NCI-H2107 (cell line): ENCODE results near the gene TTLL3.

Source experiments
- DNase-seq: peaks from one replicate; lab custom pipeline; 2025; lab: John Stamatoyannopoulos, UW

TTLL3 gene

DNA sequence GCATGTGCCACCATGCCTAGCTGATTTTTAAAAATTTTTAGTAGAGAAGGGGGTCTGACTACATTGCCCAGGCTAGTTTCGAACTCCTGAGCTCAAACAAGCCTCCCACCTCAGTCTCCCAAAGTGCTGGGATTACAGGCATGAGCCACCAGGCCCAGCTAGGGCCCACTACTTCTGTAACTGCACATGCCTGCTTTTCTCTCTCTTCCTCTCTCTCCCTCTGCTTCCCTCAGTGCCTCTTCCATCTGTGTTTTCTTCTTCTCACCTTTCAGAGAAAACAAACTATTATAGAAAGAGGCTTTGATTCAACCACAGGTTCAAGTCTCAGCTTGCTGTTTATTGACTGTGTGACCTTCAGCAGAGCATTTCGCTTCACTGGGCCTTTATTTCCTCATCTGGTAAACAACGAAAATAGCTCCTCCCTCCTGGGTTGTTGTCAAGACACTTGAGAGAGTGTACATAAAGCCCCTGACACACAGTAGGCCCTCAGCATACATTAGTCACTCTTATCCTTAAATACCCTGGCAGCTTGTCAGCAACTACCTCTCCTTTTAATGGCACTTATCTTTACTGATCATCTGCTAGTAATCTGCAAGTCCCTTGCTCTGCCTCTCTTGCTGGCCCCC, 28.0 kb upstream of the TTLL3 start:
- DNase-seq = no peak

DNA sequence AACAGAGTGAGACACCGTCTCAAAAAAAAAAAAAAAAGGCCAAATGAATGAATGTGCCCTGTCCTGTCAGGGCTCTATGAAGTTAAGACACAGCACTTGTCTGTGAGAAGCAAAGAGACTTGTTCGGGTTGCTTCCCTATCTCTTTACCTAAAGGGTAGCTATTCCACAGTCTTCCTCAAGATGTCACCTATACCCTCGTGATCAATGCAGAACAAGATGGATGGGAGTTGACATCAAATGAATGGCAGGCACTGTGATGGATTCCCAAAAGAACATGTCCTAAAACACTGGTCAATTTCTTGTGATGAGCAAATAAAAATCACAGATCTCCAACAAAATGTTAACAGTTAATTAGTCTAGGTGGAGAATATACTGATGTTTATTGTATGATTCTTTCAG, 27.3 kb upstream of the TTLL3 start:
- no peak for DNase-seq

- DNase-seq = no peak
Observed at GRCh38 chr3:9783954-9784353, 26.1 kb upstream of the TTLL3 start.

GRCh38 chr3:9784965-9785364, 25.1 kb upstream of the TTLL3 start:
- no peak for DNase-seq

GRCh38 chr3:9785602-9786001, 24.5 kb upstream of the TTLL3 start:
- no peak for DNase-seq

DNA sequence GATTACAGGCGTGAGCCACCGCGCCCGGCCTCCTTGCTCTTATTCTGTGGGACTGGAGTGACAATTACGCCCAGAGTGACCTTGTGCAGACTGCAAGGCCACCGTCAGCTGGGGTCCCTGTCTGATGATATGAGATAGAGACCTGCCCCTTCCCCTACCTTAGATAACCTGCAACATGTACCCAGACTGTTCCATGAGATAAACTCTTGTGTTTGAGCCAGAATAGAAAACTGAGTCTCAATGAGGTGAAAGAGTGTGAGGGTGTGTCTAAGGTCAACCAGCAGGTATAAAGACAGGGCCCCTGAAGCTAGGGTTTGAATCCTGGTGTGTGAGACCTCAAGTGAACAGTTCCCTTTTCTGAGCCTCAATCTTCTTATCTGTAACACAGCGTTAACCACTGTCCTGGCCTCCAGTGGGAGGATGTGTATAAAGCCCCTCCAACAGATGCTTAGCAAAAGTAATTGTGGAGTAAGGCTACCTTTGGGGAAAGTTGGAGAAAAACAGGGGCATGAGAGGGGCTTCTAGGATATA, 23.8 kb upstream of the TTLL3 start:
- DNase-seq = no peak

DNA sequence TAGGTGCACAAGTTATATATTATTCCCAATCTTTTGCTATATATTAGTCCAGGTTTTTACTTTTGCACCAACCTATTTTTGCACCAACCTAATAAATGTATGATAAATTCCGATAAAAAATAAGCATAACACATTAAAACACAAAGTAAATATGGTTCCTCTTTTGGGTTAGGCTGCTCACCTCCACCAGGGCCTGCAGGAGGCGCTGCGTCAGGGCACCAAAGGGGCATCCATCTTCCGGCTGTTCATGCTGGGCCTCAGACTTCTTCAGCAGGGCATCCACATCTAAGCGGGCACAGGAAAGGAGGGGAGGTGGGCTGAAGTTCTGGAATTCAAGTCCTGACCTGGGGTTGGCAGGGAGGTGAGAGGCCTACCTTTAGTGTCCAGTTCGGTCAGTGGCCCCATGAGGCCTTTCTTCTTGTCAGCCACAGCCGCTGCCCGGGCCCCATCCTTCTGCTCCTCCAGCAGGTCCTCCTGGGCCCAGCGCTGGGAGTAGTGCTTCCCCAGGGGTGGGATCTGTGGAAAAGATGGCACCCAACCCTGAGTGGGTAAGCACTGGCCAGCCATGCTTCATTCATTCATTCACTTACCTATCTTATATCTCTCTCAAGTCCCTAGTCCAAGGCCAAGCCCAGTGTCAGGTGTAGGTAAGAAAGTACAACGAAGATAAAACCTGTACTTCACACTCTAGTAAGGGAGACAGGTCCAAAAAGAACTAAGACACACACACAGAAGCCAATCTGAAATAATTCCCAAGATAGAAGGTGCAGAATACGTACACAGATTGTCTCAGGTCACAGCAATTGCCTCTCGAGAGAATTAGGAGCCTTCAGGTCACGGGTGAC, 23.0 kb upstream of the TTLL3 start:
- DNase-seq = no peak

- DNase-seq = no peak
Observed at GRCh38 chr3:9787714-9788113, 22.3 kb upstream of the TTLL3 start.

GRCh38 chr3:9791127-9791526, 18.9 kb upstream of the TTLL3 start:
- DNase-seq = no peak

DNA sequence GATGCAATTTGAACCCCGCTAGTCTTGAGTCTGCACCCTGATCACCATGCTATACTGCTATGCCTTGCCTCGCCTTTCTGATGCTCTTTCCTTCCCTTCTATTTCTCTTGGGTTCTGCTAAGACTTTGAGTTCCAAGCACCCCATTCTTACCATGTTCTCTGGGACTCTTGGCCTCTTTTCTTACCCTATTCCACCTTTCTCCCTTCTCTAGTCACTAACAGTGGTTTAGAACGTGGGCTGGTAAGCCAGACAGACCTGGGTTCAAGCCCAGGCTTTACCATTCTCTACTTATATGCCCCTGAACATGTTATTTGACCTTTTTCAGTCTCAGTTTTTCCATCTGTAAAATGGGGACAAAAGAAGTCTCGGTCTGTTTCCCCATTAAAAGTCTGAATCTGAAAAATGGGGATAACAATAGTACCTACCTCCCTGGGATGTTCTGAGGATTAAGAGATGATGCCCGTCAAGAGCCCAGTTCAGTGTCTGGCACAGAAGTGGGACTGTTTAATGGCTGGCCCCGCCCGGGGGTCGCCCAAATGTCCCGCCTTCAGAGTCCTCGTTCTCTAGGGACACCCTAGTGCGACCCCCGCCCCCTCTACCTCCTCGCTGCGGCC, 18.2 kb upstream of the TTLL3 start:
- DNase-seq = no peak

DNA sequence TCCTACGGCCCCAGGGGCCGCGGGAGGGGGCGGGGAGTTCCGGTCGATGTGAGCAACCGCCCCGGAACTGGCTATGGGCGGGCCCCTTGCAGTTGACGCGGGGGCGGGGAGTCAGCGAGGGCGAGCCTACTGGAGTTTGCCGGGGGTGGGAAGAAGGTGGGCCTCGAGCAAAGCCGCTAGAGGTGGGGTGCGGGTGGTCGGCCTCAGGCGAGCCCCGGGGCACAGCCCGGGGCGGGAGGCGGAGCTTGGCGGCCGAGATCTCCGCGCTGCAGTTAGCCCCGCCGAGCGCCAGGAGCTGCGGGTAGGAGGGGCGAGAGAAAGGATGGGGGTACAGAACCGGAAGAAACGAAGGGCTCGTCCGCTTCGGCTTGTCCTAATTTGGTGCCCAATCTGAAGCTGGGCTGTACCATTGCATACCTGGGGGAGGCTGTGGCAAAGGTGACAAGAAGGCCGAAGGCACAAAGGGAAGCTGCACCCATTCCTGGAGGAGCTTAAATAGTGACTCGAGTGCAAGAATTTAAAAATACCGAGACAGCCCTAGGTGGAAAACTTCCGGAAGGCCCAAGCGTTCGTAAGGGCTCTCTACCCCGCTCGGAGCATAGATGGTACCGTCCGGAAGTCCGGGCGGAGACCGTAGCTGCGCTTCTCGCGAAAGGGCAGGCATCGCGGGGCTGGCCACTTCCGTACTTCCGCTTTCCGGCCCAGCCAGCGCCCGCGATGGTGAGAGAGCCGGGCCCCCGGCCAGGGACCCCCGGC, 17.5 kb upstream of the TTLL3 start, which contains the start of the genes ARPC4 and TADA3:
Gene ARPC4, plus strand, starts transcription at position 678 of the 756 bp plus-strand sequence. Its CDS starts 40 bp downstream, at position 718.
Gene TADA3, minus strand, starts transcription at position 69 of the 756 bp plus-strand sequence. CDS start 1,007 bp downstream, outside the sequence.
- DNase-seq = peak; percentile 80

- DNase-seq = no peak
Observed at GRCh38 chr3:9793161-9793781, 16.8 kb upstream of the TTLL3 start.

- DNase-seq = no peak
Observed at GRCh38 chr3:9794400-9794799, 15.7 kb upstream of the TTLL3 start.

DNA sequence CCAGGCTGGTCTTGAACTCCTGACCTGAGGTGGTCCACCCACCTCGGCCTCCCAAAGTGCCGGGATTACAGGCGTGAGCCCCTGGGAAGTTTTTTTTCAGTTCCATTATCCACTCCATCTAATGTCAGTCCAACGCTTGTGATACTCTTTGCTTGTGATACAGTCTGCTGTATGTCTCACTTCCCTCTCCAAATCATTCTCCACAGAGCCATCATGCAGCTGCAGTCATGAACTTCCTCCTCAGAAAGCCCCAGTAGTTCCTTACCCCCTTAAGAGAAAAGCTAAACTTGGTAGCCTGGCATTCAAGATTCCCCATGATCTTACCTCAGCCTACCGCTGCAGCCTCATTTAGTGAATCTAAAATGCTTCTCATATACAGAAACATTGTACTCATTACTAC, 14.9 kb upstream of the TTLL3 start:
- DNase-seq = no peak

GRCh38 chr3:9797196-9797945, 12.7 kb upstream of the TTLL3 start:
- no peak for DNase-seq

DNA sequence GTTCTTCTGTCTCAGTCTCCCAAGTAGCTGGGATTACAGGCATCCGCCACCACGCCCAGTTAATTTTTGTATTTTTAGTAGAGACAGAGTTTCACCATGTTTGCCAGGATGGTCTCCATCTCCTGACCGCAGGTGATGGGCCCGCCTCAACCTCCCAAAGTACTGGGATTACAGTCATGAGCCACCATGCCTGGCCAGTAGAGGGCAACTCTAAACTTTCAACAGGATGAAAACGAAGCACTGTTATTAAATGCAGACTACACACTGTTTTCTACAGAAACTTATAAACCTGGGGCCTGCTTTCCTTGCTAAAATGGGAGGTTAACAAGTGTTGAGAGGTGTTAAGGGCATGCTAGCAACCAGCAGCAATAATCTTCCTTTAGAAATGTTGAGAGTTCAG, 9.5 kb upstream of the TTLL3 start:
- no peak for DNase-seq

GRCh38 chr3:9803494-9803893, 6.6 kb upstream of the TTLL3 start:
- DNase-seq = no peak

DNA sequence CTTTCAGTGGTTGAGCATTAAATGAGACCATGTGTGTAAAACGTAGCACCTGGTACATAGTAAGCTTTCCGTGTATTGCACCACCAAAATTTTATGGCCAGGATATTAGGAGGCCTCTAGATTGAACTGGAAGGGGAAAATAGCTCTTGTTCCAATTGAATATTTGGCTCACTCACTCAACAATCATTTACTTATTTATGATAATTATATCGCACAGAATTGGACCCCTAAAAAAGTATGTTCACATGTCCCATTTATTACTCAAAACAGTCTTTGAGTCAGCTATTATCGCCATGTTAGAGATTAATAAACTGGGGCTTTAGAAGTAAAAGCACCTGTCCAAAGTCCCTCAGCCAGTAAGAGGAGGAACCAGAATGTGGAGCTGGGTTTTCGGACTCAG, 5.1 kb upstream of the TTLL3 start:
- DNase-seq = no peak

DNA sequence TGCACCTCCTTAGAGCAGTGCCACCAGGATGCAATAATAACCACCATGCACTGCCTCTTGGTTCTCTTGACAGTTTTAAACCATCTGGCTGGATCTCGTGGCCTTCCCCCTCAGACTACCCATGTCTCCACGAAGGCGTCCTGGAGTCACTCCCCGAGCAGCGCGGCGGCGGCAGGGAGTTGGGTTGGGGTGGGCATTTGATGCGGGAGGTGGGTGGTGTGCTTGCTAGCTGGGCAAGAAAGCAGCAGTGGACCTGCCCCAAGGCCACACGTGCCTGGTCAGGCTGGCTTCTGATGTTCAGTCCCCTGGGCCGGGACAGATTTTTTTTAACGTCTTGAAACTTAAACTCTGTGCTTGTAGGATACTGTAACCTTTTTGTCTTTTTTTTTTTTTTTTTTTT, 3.9 kb upstream of the TTLL3 start:
- DNase-seq = no peak

GRCh38 chr3:9806688-9807589, 3.1 kb upstream of the TTLL3 start:
- no peak for DNase-seq
